K562 (cell line): ENCODE data around the gene DSG2. TPM values are rescaled to one million over a fixed set of nuclear protein-coding genes. Genes with fewer than 3 reads are reported as not detected.
A peak's percentile ranks its signal among the peaks of the same experiment; 100 is the strongest.

Experiments used
- ATAC-seq: fragments of 200-7000 bp; cut with Tn5 transposase; 3 replicates; pipeline ENCODE4 v1.9.1; 2020; ENCODE audit warnings: moderate library complexity
- BruUV-seq: library from RNA; stranded (reverse); fragments of 400-500 nt; replicated peaks from 2 replicates; lab custom pipeline; 2021; lab: Mats Ljungman, UMichigan
- CTCF ChIA-PET: fragments of 300-600 bp; formaldehyde crosslinking; extraction: SDS; loops from one replicate; lab custom pipeline; 2021; ENCODE audit warnings: low intra/inter-chr PET ratio; lab: Yijun Ruan, JAX
- POLR2A ChIA-PET: fragments of 300-600, 350-650 bp; sonication (Branson Sonifier 250); formaldehyde crosslinking; extraction: SDS; loops from one replicate; lab custom pipeline; 2021; ENCODE audit warnings: antibody characterized with exemption, inconsistent platforms; lab: Yijun Ruan, JAX
- DNase-seq, 4 experiments: peaks; one replicate each; pipeline versions ENCODE4 v3.0.0 to v3.0.0-alpha.2; 2011 to 2018; ENCODE audit warnings: low spot score in 3 of 4, mixed read lengths in 3 of 4; ENCODE audit errors: extremely low read depth in 1 of 4
- FAIRE-seq: peaks from 2 replicates; lab custom pipeline; 2011; peaks lifted over from hg19 to GRCh38; lab: Jason Lieb, UNC
- H2AFZ ChIP-seq: 2 replicates; pipeline ENCODE4 v1.6.0; 2011; ENCODE audit warnings: low read depth, low read length, control low read depth, inconsistent platforms
- H3K27ac ChIP-seq: fragments of 200-600 bp; 3 replicates; pipeline ENCODE4 v1.8.0; 2011; ENCODE audit warnings: low read depth, mild to moderate bottlenecking, control low read depth, inconsistent platforms, low read length, moderate library complexity, mixed read lengths; ENCODE audit errors: extremely low read depth
- H3K27me3 ChIP-seq, 2 experiments: fragments of 300-600 bp in 1 of 2; 2 replicates in 1 of 2; 3 replicates in 1 of 2; pipeline versions ENCODE4 v1.6.0 to v1.8.0; 2011; ENCODE audit warnings: inconsistent platforms in 2 of 2, low read length in 2 of 2, mild to moderate bottlenecking in 1 of 2, mixed read lengths in 1 of 2, moderate library complexity in 1 of 2; ENCODE audit not compliant: control insufficient read depth in 2 of 2, insufficient read depth in 2 of 2
- H3K36me3 ChIP-seq: fragments of 300-600 bp; 3 replicates; pipeline ENCODE4 v1.8.0; 2011; ENCODE audit warnings: mild to moderate bottlenecking, low read length, inconsistent platforms; ENCODE audit not compliant: control insufficient read depth, insufficient read depth
- H3K4me1 ChIP-seq, 2 experiments: fragments of 200-600 bp in 1 of 2; replicated peaks in 1 of 2; 2 replicates in 1 of 2; 3 replicates in 1 of 2; pipeline versions ENCODE4 v1.5.1 to v1.8.0; 2011; ENCODE audit warnings: inconsistent platforms in 2 of 2, low read length in 2 of 2, mild to moderate bottlenecking in 1 of 2, mixed read lengths in 1 of 2, moderate library complexity in 1 of 2; ENCODE audit not compliant: control insufficient read depth in 2 of 2, insufficient read depth in 2 of 2
- H3K4me2 ChIP-seq: 2 replicates; pipeline ENCODE4 v1.6.1; 2011; ENCODE audit warnings: low read length, control low read depth, inconsistent platforms, mixed read lengths; ENCODE audit not compliant: insufficient read depth
- H3K4me3 ChIP-seq: fragments of 200-600 bp; sonication (generic), shearing (Covaris generic); 2 replicates; pipeline ENCODE4 v1.5.1; 2016; ENCODE audit warnings: control low read depth, inconsistent platforms
- H3K79me2 ChIP-seq: fragments of 200-600 bp; 3 replicates; pipeline ENCODE4 v1.8.0; 2011; ENCODE audit warnings: low read length, inconsistent platforms; ENCODE audit not compliant: control insufficient read depth, insufficient read depth
- H3K9ac ChIP-seq, 2 experiments: 2 replicates each; pipeline versions ENCODE4 v1.6.0 to v1.6.1; 2011; ENCODE audit warnings: low read depth in 2 of 2, low read length in 2 of 2, control low read depth in 1 of 2, inconsistent platforms in 1 of 2, mild to moderate bottlenecking in 1 of 2, mixed read lengths in 1 of 2; ENCODE audit not compliant: insufficient read depth in 1 of 2
- H3K9me1 ChIP-seq: one replicate; pipeline ENCODE4 v1.6.0; 2011; ENCODE audit warnings: inconsistent platforms, mild to moderate bottlenecking, low read length, moderate library complexity; ENCODE audit not compliant: control insufficient read depth, insufficient read depth
- H3K9me3 ChIP-seq: replicated peaks from 2 replicates; pipeline ENCODE4 v1.5.1; 2011; ENCODE audit warnings: low read depth, low read length, inconsistent platforms; ENCODE audit not compliant: control insufficient read depth, insufficient read depth
- H4K20me1 ChIP-seq: replicated peaks from 2 replicates; pipeline ENCODE4 v1.6.1; 2011; ENCODE audit warnings: low read length, inconsistent platforms, mixed read lengths; ENCODE audit not compliant: control insufficient read depth, insufficient read depth
- ARID2 ChIP-seq: fragments of 450-650 bp; IDR thresholded peaks from 2 replicates; pipeline ENCODE4 v1.6.1; 2017; ENCODE audit warnings: antibody characterized with exemption, mild to moderate bottlenecking
- CTCF ChIP-seq, 3 experiments: IDR thresholded peaks in 2 of 3; conservative IDR thresholded peaks in 1 of 3; 2 replicates each; pipeline ENCODE4 v1.5.1; 2011 to 2012; ENCODE audit warnings: low read length in 3 of 3, mild to moderate bottlenecking in 3 of 3, control low read depth in 2 of 3, improper control_type of control experiment in 1 of 3, inconsistent platforms in 1 of 3, low read depth in 1 of 3, mixed read lengths in 1 of 3, moderate library complexity in 1 of 3; ENCODE audit not compliant: insufficient read depth in 2 of 3
- FOSL1 ChIP-seq: fragments of 200-800 bp; sonication (Bioruptor generic); conservative IDR thresholded peaks from 2 replicates; pipeline ENCODE4 v1.6.1; 2016; ENCODE audit warnings: missing genetic modification characterization, missing compliant biosample characterization
- FOXA3 ChIP-seq, 2 experiments: fragments of 450-650 bp in 1 of 2; sonication (generic) in 1 of 2; formaldehyde crosslinking; IDR thresholded peaks in 1 of 2; conservative IDR thresholded peaks in 1 of 2; 2 replicates each; pipeline versions ENCODE4 v1.4.0 to v1.8.0; 2020 to 2022; ENCODE audit warnings: mild to moderate bottlenecking in 2 of 2, missing genetic modification reagents in 1 of 2
- MXI1 ChIP-seq: IDR thresholded peaks from 2 replicates; pipeline ENCODE4 v1.6.1; 2011; ENCODE audit warnings: low read depth, mild to moderate bottlenecking, improper control_type of control experiment, low read length
- PBX2 ChIP-seq, 2 experiments: IDR thresholded peaks in 1 of 2; conservative IDR thresholded peaks in 1 of 2; 2 replicates each; pipeline ENCODE4 v1.6.1; 2016; ENCODE audit warnings: low read depth in 2 of 2, mild to moderate bottlenecking in 1 of 2, missing compliant biosample characterization in 1 of 2, missing genetic modification characterization in 1 of 2, moderate library complexity in 1 of 2
- PHF20 ChIP-seq: fragments of 450-650 bp; IDR thresholded peaks from 2 replicates; pipeline ENCODE4 v1.6.1; 2018; ENCODE audit not compliant: partially characterized antibody
- PTRF ChIP-seq: fragments of 450-650 bp; IDR thresholded peaks from 2 replicates; pipeline ENCODE4 v1.6.1; 2016; ENCODE audit warnings: mild to moderate bottlenecking, missing genetic modification characterization, missing compliant biosample characterization
- SMC3 ChIP-seq: conservative IDR thresholded peaks from 2 replicates; pipeline ENCODE4 v1.6.1; 2011; ENCODE audit warnings: low read depth, low read length, improper control_type of control experiment; ENCODE audit not compliant: insufficient read depth
- ZMIZ1 ChIP-seq, 2 experiments: fragments of 150-350 bp in 1 of 2; IDR thresholded peaks; 2 replicates each; pipeline ENCODE4 v1.6.1; 2012 to 2016; ENCODE audit warnings: low read depth in 2 of 2, low read length in 2 of 2, mild to moderate bottlenecking in 1 of 2, moderate library complexity in 1 of 2
- WGBS: fragments of 100-300 bp; shearing (Covaris generic); methylation state at CpG from one replicate; pipeline ENCODE4 v1.1.6; 2016; ENCODE audit warnings: low coverage, mixed read lengths; ENCODE audit not compliant: insufficient coverage; ENCODE audit errors: missing lambda C conversion rate; 5-methylcytosine and 5-hydroxymethylcytosine counted together
- in situ Hi-C: fragments of 300-500 bp; cut with MboI; formaldehyde crosslinking; loops from 4 replicates; pipeline ENCODE4 v1.15.0; 2018; ENCODE audit warnings: inconsistent platforms, mixed read lengths
- intact Hi-C: fragments of 100-400 bp; cut with micrococcal nuclease; formaldehyde crosslinking; loops from 2 replicates; pipeline ENCODE4 v1.14.2; 2022
- polyA plus RNA-seq, 8 experiments: library from polyadenylated mRNA; depleted of rRNA in 4 of 8; stranded (reverse) in 5 of 8; unstranded in 3 of 8; fragments of >200 nt; fragmentation: Nextera tagmentation in 2 of 8; fragmentation: Illumina TruSeq in 1 of 8; extraction: Ambion mirVana in 2 of 8; extraction: Trizol in 1 of 8; gene quantifications; 2 replicates each; pipeline versions ENCODE4 v1.2.1 to v1.2.3, GENCODE V29; 2011 to 2014; ENCODE audit warnings: inconsistent platforms in 1 of 8, missing spikeins in 1 of 8
- total RNA-seq, 7 experiments: library from RNA; depleted of rRNA in 6 of 7; stranded (reverse); fragments of >200 nt in 6 of 7; fragmentation: Illumina TruSeq in 2 of 7; extraction: Trizol in 2 of 7; gene quantifications; 2 replicates each; pipeline versions ENCODE4 v1.2.1 to v1.2.3, GENCODE V29; 2011 to 2021; ENCODE audit warnings: low replicate concordance in 1 of 7

Gene DSG2
- total and polyA plus RNA-seq, 9 of the 15 experiments (the other 6 are each of a cell fraction or from before 2014, with no cell fraction given), result 16.9 to 68.6 (median 41.3) TPM

GRCh38 chr18:31555971-31556747 lies 58.2 kb downstream of the DSG2 start:
- Histone ChIP-seq H3K9ac (no peak overlapping the region), H3K4me2 (no peak overlapping the region), H3K9me3 (no peaks in the 10 kb centered on the region), H3K4me1 (no peaks in the 10 kb centered on the region), H3K4me3 (no peak overlapping the region), H3K27me3 (peaks cover 3 to 8% of the 10 kb centered on the region in 2 experiments; a peak in 2 of 5 replicates), H3K36me3 (no peaks in the 10 kb centered on the region), H3K79me2 (no peaks in the 10 kb centered on the region), H3K27ac (no peak overlapping the region), H2AFZ (no peak overlapping the region), H3K9me1 (no peaks in the 10 kb centered on the region), H4K20me1 (no peaks in the 10 kb centered on the region)
- CTCF ChIA-PET, result interaction anchor here (0.5 to 2.6 kb wide), 8 partner anchors 132 to 425 kb away, joined by 3 to 13 read pairs (median 6); no protein-coding TSS in a partner anchor
- FAIRE-seq, result peak; percentile 89
- in situ Hi-C loops, result loop anchor here (10.0 kb wide), 1 partner anchor 269 kb away; no protein-coding TSS in a partner anchor
- WGBS, result under 1% methylated on average over 7 of the region's 7 CpGs
- BruUV-seq, result no TSS peak
- intact Hi-C loops, result loop anchor here (1.0 to 5.0 kb wide), 7 partner anchors 70 to 554 kb away; no protein-coding TSS in a partner anchor
- DNase-seq, result peak; percentile 56 to 75 (median 60)
- POLR2A ChIA-PET, result no interaction called here
- ATAC-seq, result peak; percentile 82
- TF ChIP-seq CTCF (IDR thresholded peaks at IDR 0.05 in 2 of 3, conservative IDR thresholded peaks at IDR 0.05 in 1 of 3; ENCODE audit: insufficient read depth in 2 of 3, low read depth in 1 of 3, low read length in 3 of 3) (peak; percentile 51 to 92 (median 75); a peak in 5 of 6 replicates), FOSL1 (tag) (0 out of 2 replicates have a peak, but pooled peaks have one; percentile 12), FOXA3 (CRISPR knock-in tag; conservative IDR thresholded peaks at IDR 0.05 in 1 of 2, IDR thresholded peaks at IDR 0.05 in 1 of 2) (no peak), ZMIZ1 (IDR thresholded peaks at IDR 0.05; ENCODE audit: low read depth in 2 of 2, low read length in 2 of 2) (no peak), ARID2 (0 out of 2 replicates have a peak, but pooled peaks have one; percentile 33), PHF20 (no peak), MXI1 (no peak), PTRF (tag) (no peak), SMC3 (peak; percentile 78), PBX2 (CRISPR knock-in tag; IDR thresholded peaks at IDR 0.05; ENCODE audit: low read depth) (no peak), PBX2 (tag; conservative IDR thresholded peaks at IDR 0.05; ENCODE audit: low read depth) (0 out of 2 replicates have a peak, but pooled peaks have one; percentile 38)
